Sigmoid colon (tissue), 7 donors: ENCODE measurements around the gene TNIK. TPM values are rescaled to one million over a fixed set of nuclear protein-coding genes. Genes with fewer than 3 reads are reported as not detected.

ENCODE experiments used
- DNase-seq: peaks from one replicate; pipeline ENCODE4 v3.0.0-alpha.2; 2019
- H3K27ac ChIP-seq, 4 donors: fragments of 200-600 bp; sonication (generic); one replicate each; pipeline ENCODE4 v1.5.1; 2016 to 2019; ENCODE audit warnings: mild to moderate bottlenecking in 1 of 4
- H3K27me3 ChIP-seq, 3 donors: fragments of 200-600 bp; sonication (generic); one replicate each; pipeline ENCODE4 v1.5.1; 2019; ENCODE audit warnings: mild to moderate bottlenecking in 1 of 3
- H3K36me3 ChIP-seq, 4 donors: fragments of 200-600 bp; sonication (generic); one replicate each; pipeline ENCODE4 v1.5.1; 2016 to 2019
- H3K4me1 ChIP-seq, 4 donors: fragments of 200-600 bp; sonication (generic); one replicate each; pipeline ENCODE4 v1.5.1; 2017 to 2019
- H3K4me3 ChIP-seq, 4 donors: fragments of 200-600 bp; sonication (generic); one replicate each; pipeline ENCODE4 v1.5.1; 2017 to 2019; ENCODE audit warnings: mild to moderate bottlenecking in 2 of 4, moderate library complexity in 1 of 4
- H3K9me3 ChIP-seq, 4 donors: fragments of 200-600 bp in 3 of 4; sonication (generic) in 3 of 4; one replicate each; pipeline versions ENCODE4 v1.5.1 to v1.6.1; 2013 to 2019
- EP300 ChIP-seq, 4 donors: sonication (generic); formaldehyde crosslinking; IDR thresholded peaks; one replicate each; pipeline ENCODE4 v1.6.1; 2017; ENCODE audit warnings: antibody characterized with exemption in 4 of 4
- POLR2A ChIP-seq, 2 donors: fragments of 450-650 bp; IDR thresholded peaks; one replicate each; pipeline ENCODE4 v1.6.1; 2016; ENCODE audit warnings: antibody characterized with exemption in 2 of 2, mild to moderate bottlenecking in 2 of 2, moderate library complexity in 2 of 2
- POLR2AphosphoS5 ChIP-seq, 4 donors: sonication (generic); formaldehyde crosslinking; IDR thresholded peaks; one replicate each; pipeline ENCODE4 v1.6.1; 2017; ENCODE audit warnings: antibody characterized with exemption in 4 of 4
- WGBS, 2 donors: extraction: QIAGEN DNeasy Blood & Tissue Kit; methylation state at CpG; one replicate each; pipeline ENCODE4 v1.1.7; 2013; 5-methylcytosine and 5-hydroxymethylcytosine counted together
- intact Hi-C: fragments of 100-400 bp; cut with DNase I; formaldehyde crosslinking; loops from one replicate; pipeline ENCODE4 v1.15.1; 2023
- polyA plus RNA-seq, 3 donors: library from polyadenylated mRNA; stranded (reverse); fragments of 200-250 nt; gene quantifications; one replicate each; pipeline ENCODE4 v1.2.3, GENCODE V29; 2013
- total RNA-seq, 4 donors: library from RNA; depleted of rRNA; stranded (reverse); fragments of >200 nt; gene quantifications; one replicate each; pipeline ENCODE4 v1.1.0, GENCODE V29; 2016
- TF ChIP-seq, protein P1 (sequence below), 4 experiments: fragments of 450-650 bp in 3 of 4; fragments of 200-600 bp in 1 of 4; IDR thresholded peaks; one replicate each; pipeline ENCODE4 v1.5.1; 2016 to 2019; ENCODE audit warnings: antibody characterized with exemption in 4 of 4, mild to moderate bottlenecking in 3 of 4, moderate library complexity in 2 of 4
- donor health status: healthy with polysubstance abuse.
- donor health status: Bipolar disorder and iron deficiency.
- donor health status: healthy.

TNIK gene
- total and polyA plus RNA-seq, 7 donors, result 5.4 to 21.3 (median 9.2) TPM

DNA sequence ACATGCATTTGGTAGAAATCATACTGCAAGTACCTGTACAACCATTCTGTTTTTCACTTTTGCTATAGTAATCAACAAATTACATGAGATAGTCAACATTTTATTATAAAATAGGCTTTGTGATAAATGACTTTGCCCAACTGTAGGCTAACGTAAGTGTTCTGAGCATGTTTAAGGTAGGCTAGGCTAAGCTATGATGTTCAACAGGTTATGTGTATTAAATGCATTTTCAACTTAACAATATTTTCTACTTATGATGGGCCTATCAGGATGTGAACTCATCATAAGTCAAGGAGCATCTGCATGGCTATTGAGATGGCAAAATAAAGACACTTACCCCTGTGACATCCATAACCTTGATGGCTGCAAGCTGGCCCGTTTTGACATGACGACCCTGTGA lies 232.4 kb downstream of the TNIK start:
- H3K36me3 ChIP-seq, result no peaks in the 10 kb centered on the region
- no peak overlapping the region for H3K4me3 ChIP-seq
- TF ChIP-seq EP300 (IDR thresholded peaks at IDR 0.05), result no peak
- TF ChIP-seq, protein P1, sequence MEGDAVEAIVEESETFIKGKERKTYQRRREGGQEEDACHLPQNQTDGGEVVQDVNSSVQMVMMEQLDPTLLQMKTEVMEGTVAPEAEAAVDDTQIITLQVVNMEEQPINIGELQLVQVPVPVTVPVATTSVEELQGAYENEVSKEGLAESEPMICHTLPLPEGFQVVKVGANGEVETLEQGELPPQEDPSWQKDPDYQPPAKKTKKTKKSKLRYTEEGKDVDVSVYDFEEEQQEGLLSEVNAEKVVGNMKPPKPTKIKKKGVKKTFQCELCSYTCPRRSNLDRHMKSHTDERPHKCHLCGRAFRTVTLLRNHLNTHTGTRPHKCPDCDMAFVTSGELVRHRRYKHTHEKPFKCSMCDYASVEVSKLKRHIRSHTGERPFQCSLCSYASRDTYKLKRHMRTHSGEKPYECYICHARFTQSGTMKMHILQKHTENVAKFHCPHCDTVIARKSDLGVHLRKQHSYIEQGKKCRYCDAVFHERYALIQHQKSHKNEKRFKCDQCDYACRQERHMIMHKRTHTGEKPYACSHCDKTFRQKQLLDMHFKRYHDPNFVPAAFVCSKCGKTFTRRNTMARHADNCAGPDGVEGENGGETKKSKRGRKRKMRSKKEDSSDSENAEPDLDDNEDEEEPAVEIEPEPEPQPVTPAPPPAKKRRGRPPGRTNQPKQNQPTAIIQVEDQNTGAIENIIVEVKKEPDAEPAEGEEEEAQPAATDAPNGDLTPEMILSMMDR (IDR thresholded peaks at IDR 0.05), result no peak
- no peak for TF ChIP-seq POLR2A (IDR thresholded peaks at IDR 0.05)
- no peak for TF ChIP-seq POLR2AphosphoS5 (IDR thresholded peaks at IDR 0.05)
- H3K9me3 ChIP-seq, result no peaks in the 10 kb centered on the region
- intact Hi-C loops, result no loop called here
- WGBS, 2 donors, result 86 to 90% methylated on average over 3 of the region's 3 CpGs
- H3K27me3 ChIP-seq, result peaks cover 0 to 2% (median 0%) of the 10 kb centered on the region in 3 donors
- H3K4me1 ChIP-seq, result peaks cover 0 to 14% (median 2%) of the 10 kb centered on the region in 4 donors
- no peak overlapping the region for H3K27ac ChIP-seq
- no peak for DNase-seq

DNA sequence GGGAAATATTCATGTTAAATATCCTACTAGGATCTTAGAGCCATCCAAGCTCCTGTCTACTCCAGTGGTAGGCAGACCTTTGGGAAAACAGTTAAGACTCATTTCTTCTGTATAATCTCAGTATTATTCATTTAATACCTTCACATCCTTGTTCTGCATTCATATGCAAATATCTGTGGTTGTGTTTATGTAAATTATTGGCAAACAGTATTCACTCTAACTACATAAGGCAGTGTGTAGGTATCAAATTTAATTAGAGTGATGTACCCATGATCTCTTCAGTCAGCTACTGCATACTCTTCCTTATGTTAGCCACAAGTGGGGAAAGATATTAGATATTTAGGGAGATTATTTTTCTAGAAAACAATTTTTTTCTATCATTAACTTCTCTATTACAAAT lies 232.8 kb downstream of the TNIK start:
- no peak for DNase-seq
- H3K36me3 ChIP-seq, result no peaks in the 10 kb centered on the region
- no peak overlapping the region for H3K4me3 ChIP-seq
- intact Hi-C loops, result no loop called here
- TF ChIP-seq, protein P1 (IDR thresholded peaks at IDR 0.05), result no peak
- H3K4me1 ChIP-seq, result peaks cover 0 to 14% (median 2%) of the 10 kb centered on the region in 4 donors
- H3K27me3 ChIP-seq, result peaks cover 0 to 2% (median 0%) of the 10 kb centered on the region in 3 donors
- no peak overlapping the region for H3K27ac ChIP-seq
- H3K9me3 ChIP-seq, result no peaks in the 10 kb centered on the region

DNA sequence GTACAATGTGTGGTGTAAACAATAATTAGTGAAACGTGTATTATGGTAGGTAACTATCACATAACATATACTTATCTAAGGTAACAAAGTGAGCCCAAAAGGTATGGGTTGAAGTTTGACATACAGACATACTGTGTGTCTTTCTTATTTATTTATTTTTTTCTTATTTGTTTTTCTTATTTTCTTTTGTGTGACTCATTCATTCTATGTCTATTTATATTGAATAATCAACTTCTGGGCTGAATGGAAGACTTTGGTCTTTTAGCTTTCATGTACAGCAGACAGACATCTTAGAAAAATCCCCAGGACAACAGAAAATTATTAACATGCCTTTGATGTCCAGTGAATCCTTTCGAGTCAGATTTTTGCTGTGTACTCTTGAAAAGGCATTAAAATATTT lies 233.4 kb downstream of the TNIK start:
- no peak overlapping the region for H3K27ac ChIP-seq
- H3K9me3 ChIP-seq, result no peaks in the 10 kb centered on the region
- intact Hi-C loops, result no loop called here
- H3K4me1 ChIP-seq, result peaks cover 0 to 14% (median 2%) of the 10 kb centered on the region in 4 donors
- no peaks in the 10 kb centered on the region for H3K36me3 ChIP-seq
- H3K4me3 ChIP-seq, result no peak overlapping the region
- peaks cover 0 to 2% (median 0%) of the 10 kb centered on the region in 3 donors for H3K27me3 ChIP-seq
- TF ChIP-seq, protein P1 (IDR thresholded peaks at IDR 0.05), result no peak
- TF ChIP-seq POLR2AphosphoS5 (IDR thresholded peaks at IDR 0.05) (no peak), POLR2A (IDR thresholded peaks at IDR 0.05) (no peak), EP300 (IDR thresholded peaks at IDR 0.05) (no peak)
- DNase-seq, result no peak
- WGBS, 2 donors, result 93 to 95% methylated on average over 2 of the region's 2 CpGs

DNA sequence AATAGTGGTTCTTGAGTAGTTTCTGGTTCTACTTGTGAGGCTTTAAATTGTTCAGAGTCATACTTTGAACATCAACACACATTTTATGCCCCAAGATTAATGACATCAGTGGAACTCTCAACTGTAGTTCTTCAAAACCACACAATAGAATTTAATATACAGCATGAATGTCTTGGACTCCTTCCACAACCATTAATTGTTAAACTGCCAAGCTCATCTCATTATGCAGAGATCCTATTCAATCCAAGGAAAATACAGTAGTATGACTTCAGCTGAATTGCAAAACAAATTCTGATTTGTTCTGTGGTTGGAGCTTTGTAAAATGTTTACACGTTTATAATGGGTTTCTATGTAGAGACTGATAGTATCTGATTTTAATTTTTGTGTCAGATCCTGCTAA lies 234.5 kb downstream of the TNIK start:
- H3K27me3 ChIP-seq, result peaks cover 0 to 2% (median 0%) of the 10 kb centered on the region in 3 donors
- DNase-seq, result no peak
- TF ChIP-seq, protein P1 (IDR thresholded peaks at IDR 0.05), result no peak
- TF ChIP-seq POLR2AphosphoS5 (IDR thresholded peaks at IDR 0.05) (no peak), POLR2A (IDR thresholded peaks at IDR 0.05) (no peak), EP300 (IDR thresholded peaks at IDR 0.05) (no peak)
- H3K36me3 ChIP-seq, result no peaks in the 10 kb centered on the region
- intact Hi-C loops, result no loop called here
- H3K27ac ChIP-seq, result no peak overlapping the region
- H3K4me3 ChIP-seq, result no peak overlapping the region
- H3K4me1 ChIP-seq, result peaks cover 0 to 14% (median 4%) of the 10 kb centered on the region in 4 donors
- H3K9me3 ChIP-seq, result no peaks in the 10 kb centered on the region
- WGBS, 2 donors, result 94 to 97% methylated on average over 1 of the region's 1 CpG

DNA sequence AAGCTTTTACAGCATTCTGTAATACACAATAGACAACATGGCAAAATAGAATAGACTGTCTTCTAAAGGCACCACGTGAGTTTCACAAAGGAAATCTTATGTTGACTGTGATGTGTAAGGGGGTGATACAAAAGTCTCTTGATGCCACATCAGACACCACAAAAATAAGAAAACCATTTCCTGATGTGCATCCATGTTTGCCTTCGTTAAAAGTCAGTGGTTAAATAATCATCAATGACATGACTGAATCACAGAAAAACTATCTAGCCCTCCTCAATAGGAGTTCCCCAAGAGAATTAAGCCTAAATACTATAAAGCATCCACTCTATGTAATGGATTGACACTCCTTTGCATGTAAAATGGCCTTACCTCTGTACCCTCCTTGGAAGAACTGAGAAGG lies 235.0 kb downstream of the TNIK start:
- no peak for DNase-seq
- Histone ChIP-seq H3K4me1 (peaks cover 0 to 14% (median 4%) of the 10 kb centered on the region in 4 donors), H3K9me3 (no peaks in the 10 kb centered on the region), H3K36me3 (no peaks in the 10 kb centered on the region), H3K4me3 (no peak overlapping the region), H3K27me3 (peaks cover 0 to 2% (median 0%) of the 10 kb centered on the region in 3 donors), H3K27ac (no peak overlapping the region)
- no peak for TF ChIP-seq POLR2AphosphoS5 (IDR thresholded peaks at IDR 0.05)
- intact Hi-C loops, result no loop called here
- 56 to 91% methylated on average over 2 of the region's 2 CpGs for WGBS, 2 donors
